Mammary epithelial cell (primary cell): ENCODE data around the gene TRIM40.

Experiments
- CTCF ChIP-seq, 2 donors: IDR thresholded peaks in 1 of 2; conservative IDR thresholded peaks in 1 of 2; 2 replicates each; pipeline ENCODE4 v1.5.1; 2011 to 2012; ENCODE audit warnings: inconsistent platforms in 2 of 2, low read length in 2 of 2, mild to moderate bottlenecking in 2 of 2, control low read depth in 1 of 2, low read depth in 1 of 2; ENCODE audit not compliant: insufficient read depth in 1 of 2; ENCODE audit errors: extremely low read depth in 1 of 2
- EZH2 ChIP-seq: IDR thresholded peaks from 2 replicates; pipeline ENCODE4 v1.6.1; 2012; ENCODE audit warnings: low read length, inconsistent platforms, borderline replicate concordance

GRCh38 chr6:30121446-30122366 is 14.2 kb upstream of the TRIM40 start:
- TF ChIP-seq CTCF (conservative IDR thresholded peaks at IDR 0.05 in 1 of 2, IDR thresholded peaks at IDR 0.05 in 1 of 2; ENCODE audit: extremely low read depth in 1 of 2, insufficient read depth in 1 of 2, low read depth in 1 of 2, low read length in 2 of 2): no peak
- no peak for TF ChIP-seq EZH2
